Measurements from ENCODE around the gene CLEC20A.
"Not testable (repeated sequence)": the region's sequence is repeated elsewhere in the genome, so short reads cannot be mapped to it uniquely, and the experiment has no call there.

CLEC20A gene

DNA sequence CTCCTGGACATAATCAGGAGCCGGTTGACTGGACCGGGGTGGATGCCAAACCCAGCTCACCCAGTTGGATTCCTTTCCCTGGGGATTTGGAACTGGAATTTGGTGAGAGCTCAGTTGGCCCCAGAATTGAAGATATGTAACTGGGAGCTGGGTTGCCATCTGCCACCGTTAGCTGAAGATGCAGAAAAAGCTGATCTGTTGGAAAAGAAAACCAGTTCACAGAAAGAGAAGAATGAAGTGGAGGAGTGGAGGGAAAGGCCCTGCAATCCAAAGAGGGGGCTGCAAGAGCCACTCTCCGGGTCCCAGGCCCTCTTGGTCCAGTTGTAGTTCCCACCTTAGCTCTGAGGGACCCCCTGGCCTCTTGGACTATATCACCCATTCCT lies 32.2 kb upstream of the CLEC20A start:
- DNase-seq = no peak

DNA sequence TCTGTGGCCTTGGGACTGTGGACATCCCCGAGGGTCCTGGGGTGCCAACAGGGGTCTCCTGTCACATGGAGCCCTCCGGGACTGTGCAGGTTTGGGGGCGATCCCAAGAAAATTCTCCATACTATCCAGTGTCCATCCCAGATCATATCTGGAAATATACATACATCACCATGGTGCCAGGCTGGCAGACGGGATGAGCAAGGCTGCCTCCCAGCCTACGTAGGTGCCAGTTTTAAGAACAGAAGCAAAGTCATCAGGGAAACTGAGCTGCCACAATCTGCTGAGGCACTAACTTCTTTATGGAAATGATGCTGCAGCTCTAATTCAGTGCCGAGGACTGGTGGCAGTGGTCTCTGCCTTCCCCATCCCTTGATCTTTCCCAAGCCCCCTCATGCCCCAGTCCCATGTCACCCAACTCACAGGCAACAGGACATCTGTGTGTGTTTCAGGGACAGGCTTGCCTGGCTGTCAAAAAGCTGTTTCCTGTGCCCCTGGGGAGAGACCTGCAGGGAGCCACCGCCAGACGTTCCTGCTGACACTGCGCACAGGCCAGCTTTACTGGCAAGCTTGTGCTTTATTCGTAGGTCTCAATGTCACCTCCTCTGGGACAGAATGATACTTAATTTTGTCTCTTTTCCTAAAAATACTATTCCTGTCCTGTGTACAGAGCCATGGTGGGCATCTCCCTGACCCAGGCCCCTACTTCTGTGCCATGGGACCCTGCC lies 31.6 kb upstream of the CLEC20A start:
- DNase-seq = no peak

DNA sequence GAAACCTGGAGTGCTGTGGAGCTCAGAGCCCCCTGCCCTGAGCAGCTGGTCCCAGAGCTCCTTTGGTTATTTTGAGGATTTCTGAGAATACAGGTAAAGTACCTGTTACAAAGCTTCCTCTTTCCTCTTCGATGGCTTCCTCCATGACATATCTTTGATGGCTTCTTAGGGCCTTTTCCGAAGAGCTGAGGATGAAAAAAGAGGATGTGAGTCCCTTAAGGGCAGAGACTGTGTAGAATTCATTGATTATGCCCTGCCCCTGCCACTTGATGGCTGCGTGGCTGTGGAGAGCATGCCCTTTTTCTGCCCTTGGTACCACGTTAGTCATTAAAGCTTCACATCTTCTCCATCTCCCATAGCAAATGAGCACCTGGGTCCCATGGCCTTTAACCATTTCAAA lies 30.4 kb upstream of the CLEC20A start:
- DNase-seq = no peak

DNA sequence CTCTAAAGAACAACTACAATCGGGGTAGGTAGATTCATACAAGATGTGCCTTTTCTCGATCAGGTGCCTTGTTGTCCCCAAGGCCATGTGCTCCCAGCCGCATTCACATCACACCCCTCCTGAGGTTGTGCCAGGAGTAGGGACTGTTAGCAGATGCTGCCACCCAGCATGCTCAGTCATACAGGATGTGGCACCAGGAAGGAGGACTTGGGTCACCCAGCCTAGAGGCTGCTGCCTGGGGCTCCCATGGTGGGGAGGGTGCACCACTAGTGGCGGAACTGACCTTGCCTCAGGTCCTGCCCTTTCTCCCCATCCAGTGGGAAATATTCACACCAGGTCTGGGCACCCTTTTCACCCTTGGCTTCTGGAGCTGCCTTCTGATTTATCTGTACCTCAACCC lies 24.5 kb upstream of the CLEC20A start:
- no peak for DNase-seq

DNA sequence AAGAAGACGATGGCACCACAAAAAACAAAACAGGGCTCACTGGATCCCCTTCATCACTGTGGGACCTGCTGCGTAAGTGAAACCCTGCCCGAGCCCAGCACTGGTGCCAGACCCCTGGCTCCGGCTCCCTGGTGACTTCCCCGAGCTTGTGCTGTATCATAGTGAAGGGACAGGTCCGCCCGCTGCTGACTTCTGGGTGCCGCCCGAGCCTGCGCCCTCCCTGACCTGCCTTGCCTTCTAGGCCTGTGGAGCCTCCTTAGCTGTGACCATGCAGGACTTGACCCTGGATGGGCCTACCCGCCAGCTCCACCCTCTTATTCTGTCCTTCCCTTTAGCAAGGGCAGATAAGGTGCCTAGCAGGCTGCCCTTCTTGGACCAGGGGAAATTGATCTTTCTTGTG lies 24.0 kb upstream of the CLEC20A start:
- no peak for DNase-seq

DNA sequence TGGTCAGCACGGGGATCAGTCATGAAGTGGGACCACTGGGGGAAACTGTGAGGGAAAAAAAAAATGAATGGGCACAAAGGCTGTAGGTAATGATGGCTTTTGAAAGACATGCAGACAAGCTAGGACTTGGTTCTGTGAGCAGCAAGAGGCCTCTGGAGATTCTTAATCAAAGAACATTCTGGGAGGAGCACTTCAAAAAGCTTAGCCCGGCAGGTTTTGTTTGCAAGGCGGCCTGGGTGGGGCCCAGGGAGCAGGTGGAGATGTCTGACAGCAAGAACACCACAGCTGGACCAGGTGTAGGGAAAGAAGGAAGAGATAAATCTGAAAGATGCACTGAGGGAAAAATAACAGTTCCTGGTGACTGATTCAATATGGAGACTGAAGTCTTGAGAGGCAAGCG lies 22.1 kb upstream of the CLEC20A start:
- no peak for DNase-seq

DNA sequence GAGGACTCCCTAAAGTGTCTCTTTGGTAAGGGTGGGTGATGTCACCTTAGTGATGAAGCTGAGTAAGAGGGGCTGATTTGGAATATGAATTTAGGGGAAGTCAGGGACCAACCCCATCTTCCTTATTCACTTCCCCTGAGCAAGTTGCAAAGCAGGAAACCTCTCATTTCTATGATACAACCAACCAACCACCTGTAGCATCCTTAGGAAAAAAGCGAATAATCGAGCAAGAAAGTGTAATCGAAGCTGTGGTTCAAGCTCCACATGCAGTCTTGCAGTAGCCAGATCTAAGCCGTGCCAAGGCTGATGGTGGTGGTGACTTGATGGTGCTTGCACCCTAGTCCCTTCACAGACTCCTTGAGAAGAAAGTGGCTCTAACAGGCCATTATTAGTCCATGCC lies 19.3 kb upstream of the CLEC20A start:
- DNase-seq = no peak

DNA sequence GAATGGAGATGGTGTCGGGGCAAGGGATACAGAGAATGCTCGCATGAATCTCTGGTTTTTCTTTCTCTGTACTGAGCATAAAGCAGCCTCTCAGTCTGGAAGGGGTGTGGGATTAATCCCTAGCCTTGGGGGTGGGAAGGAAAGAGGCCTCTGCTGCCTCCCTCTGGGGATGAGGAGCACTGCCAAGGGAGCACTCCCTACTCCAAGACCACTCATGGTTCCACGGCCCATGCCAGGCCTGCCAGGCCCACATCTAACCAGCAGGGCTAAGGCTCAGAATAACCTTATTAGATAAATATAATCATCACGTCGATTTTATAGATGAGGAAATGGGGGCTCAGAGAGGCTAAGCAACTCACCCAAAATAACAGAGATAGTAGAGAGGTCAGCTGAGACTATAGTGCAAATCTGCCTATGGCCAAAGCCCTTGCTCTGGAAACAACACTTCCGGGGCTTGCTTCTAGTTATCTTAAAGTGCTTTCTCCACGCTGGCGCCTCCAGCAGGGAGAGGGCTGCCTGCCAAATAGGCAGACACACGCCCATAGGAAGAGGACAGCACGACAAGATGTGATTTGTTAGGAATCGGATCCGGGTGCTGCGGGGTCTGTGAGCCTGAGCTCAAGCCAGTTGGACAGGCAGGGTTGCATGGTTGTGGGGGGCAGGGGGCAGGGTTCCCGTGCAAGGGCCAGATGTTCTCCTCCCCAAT lies 16.7 kb upstream of the CLEC20A start:
- no peak for DNase-seq

DNA sequence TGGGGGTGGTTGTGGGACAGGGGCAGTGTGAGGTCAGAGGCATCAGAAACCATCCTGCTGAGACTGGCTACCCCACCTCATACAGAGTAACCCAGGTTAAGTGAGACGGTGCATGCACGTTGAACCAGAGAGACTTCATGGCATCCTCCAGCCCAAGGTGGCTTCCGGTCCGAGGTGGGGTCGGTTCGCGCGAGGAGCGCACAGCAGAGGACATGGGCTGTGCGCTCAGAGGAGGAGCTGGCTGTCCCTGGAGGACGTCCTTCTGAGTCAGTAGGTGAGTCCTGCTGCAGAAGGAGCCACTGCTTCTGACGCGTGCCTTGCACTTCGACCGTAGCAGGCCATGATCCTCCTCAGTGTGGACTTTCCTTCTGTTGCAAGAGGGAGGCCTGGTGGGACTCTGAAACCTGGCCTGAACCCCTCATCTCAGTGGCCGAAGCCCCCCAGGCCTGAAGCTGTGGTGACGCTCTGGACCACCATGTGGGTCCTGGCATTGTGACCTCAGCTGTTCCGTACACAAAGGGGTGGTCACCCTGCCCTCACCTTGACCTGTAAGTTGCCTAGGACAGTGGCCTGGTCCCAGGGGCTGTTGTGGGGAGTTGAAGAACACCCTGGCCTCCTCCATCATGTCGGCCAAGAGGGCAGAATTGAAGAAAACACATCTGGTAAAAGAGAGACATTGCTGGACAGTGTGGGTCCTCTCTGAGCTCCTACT lies 16.0 kb upstream of the CLEC20A start, which contains the start of gene TEX35:
Gene TEX35, plus strand, starts transcription at position 544 of the 712 bp plus-strand sequence. Its CDS starts 80 bp downstream, at position 624.
- no peak for DNase-seq

DNA sequence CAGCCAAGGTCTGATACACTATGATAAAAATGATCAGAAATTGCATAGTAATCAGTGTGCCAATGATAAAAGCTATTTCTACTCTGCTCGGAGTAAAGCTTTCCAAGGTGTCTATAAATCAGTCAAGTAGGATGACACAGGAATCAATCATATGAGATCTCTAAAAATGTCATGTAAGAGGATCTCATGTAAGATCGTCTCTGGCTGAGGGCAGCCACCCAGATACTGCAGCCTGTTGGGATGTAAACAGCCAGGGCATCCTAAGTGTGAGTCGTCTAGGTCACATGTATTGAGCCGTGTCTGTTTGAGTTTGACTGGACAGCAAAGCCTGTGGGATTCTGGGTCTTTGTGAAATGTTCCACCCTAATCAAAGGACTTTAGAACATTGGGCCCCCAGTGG lies 13.4 kb upstream of the CLEC20A start:
- DNase-seq = no peak

DNA sequence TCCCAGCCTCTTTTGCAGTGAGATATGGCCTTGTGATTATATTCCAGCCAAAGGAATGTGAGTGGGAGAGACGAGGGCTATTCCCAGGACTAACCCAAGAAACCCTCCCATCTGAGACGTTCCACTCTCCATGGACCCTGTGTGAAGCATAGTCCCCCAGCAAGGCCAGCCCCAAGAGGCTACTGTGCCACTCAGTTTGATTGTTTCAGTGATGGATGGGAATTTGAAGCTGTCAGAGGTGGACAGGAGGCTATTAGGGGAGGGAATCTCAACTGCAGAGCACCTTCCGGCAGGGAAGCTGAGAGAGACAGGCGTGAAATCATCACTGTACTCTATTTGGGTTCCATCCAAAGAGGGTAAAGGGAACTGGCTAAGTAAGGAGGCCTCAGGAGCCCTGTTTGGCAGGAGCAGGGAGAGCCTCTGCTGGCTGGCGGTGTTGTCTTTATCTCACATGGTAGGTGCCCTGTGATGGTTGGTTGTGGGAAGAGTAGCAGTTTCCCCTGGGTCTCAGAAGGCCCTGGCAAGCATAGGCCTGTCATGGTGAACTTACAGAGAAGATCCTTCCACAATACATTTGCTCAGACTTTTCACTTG lies 12.7 kb upstream of the CLEC20A start:
- no peak for DNase-seq

DNA sequence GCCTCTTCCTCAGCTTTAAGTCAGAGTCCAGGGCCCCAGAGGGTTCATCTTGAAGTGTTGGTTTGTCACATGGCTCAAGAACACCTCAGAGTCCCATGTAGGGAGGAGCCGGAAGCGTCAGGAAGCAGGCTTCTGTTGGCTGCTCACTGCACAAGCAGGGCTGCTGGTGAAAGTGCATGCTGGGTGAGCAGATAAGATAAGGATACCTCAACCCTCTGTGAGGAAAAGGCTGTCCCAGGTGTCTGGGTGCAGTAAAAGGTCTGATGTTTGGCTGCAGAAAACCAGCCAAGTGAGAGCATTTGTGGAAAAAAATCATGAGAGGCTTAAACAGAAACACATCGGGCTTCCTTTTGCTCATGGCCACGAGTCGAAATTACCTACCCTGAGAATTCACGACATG lies 9.9 kb upstream of the CLEC20A start:
- DNase-seq = no peak

DNA sequence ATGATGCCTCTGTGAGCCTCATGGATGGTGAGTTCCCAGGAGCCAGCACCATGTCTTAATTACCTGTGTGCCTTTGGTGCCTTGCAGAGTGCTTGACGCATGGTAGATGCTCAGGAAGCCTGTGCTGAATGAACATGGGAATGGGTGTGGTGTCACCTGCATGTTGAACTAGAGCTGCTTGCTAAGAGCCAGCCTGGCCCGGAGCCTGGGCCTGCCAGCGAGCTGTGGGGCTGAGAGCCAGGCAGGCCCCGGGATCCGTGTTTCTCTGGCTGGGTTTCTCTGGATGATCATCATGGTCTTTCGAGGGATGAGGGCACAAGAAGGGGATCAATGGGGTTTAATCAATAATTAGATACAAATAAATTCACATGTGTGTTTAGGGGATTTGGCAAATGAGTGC lies 9.4 kb upstream of the CLEC20A start:
- no peak for DNase-seq

DNA sequence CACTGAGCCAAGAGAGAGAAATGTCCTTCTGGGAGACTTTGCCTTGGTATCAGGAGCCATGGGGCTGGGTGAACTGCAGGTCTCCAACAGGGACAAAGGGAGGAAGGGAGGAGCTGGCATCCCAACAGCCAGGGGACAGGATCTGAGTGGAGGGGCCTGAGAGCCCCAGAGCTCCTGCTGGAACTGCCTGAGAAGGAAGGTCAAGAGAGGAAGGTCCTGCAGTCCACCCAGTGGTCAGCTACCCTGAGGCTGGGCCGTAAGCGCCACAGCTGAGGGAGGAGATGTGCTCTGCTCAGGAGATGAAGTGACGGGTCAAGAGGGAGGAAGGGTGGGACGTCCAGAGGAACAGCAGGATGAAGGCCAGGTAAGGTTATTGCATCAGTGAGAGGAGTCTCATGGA lies 7.5 kb upstream of the CLEC20A start:
- DNase-seq = no peak

DNA sequence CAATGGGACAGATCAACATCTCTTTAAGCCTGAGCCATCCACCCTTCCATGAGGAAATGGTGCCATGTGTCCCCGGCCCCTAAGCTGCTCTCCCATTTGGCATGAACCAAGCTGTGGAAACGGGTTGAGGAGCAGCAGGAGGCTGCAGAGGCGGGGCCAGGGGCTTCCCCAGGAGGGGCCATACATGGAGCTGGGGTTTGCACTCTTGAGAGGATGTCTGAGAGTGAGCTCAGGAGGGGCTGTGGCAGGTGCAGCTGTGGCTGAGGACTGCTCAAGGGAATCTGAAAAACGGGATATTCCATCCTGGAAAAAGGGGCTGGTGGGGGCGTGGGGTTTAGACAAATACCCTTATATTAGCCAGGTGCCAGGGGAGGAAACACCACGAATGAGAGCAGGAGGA lies 7.1 kb upstream of the CLEC20A start:
- no peak for DNase-seq

DNA sequence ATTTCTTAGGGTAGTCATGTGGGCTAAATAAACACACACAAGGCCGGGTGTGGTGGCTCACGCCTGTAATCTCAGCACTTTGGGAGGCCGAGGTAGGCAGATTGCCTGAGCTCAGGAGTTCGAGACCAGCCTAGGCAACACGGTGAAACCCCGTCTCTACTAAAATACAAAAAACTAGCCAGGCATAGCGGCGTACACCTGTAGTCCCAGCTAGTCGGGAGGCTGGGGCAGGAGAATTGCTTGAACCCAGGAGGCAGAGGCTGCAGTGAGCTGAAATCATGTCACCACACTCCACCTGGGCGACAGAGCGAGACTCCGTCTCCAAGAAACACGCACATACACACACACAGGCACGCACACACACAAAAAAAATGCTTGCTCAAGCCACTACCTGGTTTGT lies 6.6 kb upstream of the CLEC20A start:
- not testable (repeated sequence) for DNase-seq

DNA sequence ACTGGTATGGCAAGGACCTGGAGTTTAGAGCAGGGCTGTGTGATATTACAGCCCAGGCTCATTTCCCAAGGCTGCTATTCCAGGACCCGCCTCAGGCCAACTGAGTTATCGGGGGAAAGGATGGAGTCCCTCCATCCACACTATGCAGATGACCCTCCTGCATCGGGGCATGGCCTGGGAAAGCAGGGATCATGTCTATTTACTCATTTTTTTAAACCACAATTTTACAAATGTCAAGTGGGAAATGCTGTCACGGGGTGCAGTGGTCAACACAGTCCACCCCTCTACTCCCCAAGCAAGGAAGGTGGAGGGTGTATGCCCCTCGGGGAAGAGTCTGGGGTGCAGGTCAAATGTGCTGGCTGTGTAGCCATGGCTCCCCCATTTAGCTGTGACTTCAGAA lies 6.1 kb upstream of the CLEC20A start:
- no peak for DNase-seq

DNA sequence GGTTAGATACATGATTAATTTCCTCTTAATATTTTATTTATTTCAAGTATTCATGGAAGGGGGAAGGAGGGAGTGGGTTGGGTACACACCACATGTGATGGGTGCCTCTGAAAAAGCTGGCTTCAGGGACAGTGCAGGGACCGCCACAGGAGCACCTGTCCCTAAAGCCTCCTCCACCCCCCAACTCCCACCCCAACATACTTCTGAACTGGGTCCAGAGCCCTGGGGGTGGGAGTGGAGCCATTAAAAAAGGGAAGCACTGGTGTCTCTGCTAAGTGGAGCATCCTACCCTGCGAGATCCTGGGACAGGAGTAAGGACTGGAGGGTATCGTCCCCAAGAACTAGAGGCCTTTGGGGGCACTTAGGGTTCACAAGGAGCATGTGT lies 5.6 kb upstream of the CLEC20A start:
- no peak for DNase-seq

DNA sequence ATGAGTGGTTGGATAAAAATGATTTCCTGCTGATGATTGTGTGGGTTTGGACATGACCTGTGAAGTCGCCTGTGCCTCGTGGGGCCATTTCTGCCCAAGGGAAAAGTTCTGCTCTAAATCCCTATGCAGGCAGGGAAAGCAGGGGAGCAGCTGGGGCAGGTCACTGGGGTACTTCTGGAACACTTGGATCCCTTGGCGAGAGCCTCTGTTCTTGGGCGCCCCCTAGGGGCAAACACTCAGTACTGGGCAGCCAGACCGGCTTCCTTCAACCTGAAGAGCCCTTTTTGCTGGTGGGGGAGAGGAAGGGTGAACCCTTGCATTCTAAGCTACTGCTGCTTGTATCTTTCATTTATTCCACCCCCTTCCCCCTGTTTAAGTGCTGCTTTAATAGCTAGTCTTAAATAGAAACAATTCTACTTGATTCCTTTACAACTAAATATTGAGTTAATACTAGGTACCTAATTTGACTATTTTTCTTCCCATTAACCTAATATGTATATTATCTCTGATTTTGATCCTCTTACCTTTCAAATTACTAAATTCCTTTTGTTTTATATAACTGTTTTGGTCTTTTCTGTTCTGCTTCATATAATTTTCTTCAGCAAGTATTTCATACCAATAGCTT lies 5.1 kb upstream of the CLEC20A start:
- peak; percentile 47 to 75 for DNase-seq

DNA sequence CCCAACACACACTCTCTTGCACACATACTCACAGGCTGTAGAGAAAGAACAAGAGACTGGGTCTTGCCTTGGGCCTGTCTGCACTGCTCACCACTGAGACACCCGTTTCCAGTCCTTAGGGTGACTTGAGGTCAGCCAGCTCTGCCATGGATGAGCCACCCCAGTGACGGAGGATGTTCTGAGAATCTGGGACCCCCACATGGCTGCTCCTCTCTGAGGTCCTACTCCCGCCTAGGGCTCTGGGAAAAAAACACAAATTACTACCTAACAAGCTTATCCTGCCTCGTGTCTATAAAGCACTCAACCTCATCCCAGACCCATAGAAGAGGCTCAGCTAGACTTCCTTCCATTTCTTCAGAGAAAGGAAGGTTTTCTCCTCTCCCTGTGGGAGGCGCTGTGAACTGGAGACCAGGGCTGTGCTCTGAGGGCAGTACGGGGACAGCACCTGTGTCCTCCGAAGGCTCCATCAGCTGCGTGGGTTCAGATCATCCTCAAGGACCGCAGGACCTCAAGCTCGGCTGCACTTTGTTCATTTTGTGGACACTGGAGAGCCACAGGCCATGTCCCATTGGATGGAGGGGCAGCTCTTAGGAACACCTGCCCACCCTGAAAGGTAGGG lies 4.3 kb upstream of the CLEC20A start:
- no peak for DNase-seq

DNA sequence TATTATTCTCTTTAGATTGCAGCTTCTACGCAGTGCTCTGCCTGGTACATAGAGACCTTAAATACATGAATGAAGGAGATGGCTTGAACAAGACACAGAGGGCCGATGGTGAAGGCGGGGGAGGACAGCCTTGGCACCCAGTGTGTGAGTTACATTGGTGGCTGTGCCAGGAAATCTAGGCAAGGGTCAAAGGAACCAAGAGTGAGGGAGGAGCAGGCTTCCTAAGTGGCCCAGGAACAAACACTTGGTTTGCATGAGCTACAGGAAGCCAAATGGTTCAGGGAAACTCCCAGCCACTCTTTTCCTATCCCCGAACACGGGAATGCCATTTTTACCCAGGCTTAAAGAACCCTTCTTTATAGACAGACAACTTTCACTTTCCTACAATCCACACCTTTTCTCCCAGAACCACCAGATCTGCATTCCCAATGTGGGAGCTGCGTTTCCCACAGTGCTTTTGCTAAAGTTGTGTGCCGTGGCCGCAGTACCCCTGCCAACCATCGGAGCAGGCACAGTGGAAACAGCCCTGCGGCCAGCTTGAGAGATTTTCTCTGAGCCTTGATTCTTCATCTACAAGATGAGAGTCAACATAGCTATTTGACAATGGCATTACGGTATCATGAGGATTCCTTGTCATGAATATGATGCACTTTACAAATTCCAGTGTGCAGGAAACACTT lies 3.5 kb upstream of the CLEC20A start:
- no peak for DNase-seq

Data from Kasumi-1 (cell line).